ENCODE data around the gene NFIC.

Gene NFIC

DNA sequence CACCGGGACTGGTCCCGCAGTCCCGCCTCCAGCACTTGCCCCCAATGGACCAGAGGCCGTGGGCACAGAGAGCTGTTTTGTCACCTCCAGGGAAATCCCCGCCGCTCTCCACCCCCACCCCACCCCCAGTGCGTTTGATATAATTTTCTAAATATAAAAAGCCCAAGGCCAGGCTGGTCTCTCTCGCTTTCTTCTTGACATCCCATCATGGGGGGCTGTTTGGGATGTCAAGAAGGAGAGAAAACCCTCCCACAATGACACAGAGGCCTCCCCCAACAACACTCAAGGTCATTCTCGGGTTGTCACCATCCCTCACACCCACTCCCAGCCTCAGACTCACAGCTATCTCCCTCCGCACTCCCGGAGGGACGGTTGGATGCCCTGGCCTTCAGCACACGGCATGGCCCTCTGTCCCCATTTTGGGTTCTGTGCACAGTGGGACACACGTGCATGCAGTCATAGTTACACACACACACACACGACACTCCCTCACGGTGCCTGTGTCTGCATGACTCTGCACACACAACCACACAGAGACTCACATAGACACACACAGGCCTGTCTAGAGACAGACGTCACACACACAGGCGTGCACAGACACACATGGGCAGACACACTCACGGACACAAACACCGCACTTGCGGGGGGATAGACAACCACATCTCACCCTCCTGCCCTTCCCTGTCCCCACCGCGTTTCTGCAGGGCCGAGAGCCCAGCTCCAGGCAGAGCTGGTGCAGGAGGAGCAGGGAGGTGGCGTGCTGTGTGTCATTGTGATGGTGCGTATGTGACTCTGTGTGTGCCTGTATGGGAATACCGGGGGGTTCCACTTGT is 4.8 kb upstream of the NFIC start:
- Histone ChIP-seq H3K27ac (replicated peaks; ENCODE audit: low read length) (no peak overlapping the region), H2AK5ac (ENCODE audit: low read depth, low read length) (peak overlapping the region; percentile 20), H2BK120ac (ENCODE audit: low read depth, low read length) (peak overlapping the region; percentile 61), H3K27me3 (ENCODE audit: control insufficient read depth in 3 of 3, insufficient read depth in 3 of 3, low read depth in 1 of 3, low read length in 3 of 3) (peaks cover 61 to 97% (median 85%) of the 10 kb centered on the region in 3 experiments), H3K4me3 (ENCODE audit: low read length in 2 of 2) (peak overlapping the region in 1 of 2 donors; percentile 31), H2BK5ac (ENCODE audit: low read length) (no peak overlapping the region), H3K4me2 (ENCODE audit: insufficient read depth, low read length, poor library complexity, severe bottlenecking) (no peak overlapping the region), H3K9me3 (replicated peaks in 1 of 2; ENCODE audit: control insufficient read depth in 2 of 2, insufficient read depth in 1 of 2, low read depth in 1 of 2, low read length in 2 of 2) (peaks cover 0 to 7% of the 10 kb centered on the region in 2 donors), H2BK15ac (ENCODE audit: low read length) (no peak overlapping the region), H3K79me1 (ENCODE audit: low read depth, low read length) (no peaks in the 10 kb centered on the region), H2BK12ac (ENCODE audit: low read length) (no peak overlapping the region), H2AFZ (ENCODE audit: low read length) (no peak overlapping the region), H3K23ac (ENCODE audit: low read depth, low read length, poor library complexity) (peak overlapping the region; percentile 60), H4K8ac (ENCODE audit: low read depth, low read length) (peak overlapping the region; percentile 82), H3K18ac (ENCODE audit: low read length) (peak overlapping the region; percentile 85), H3K36me3 (replicated peaks in 1 of 2; ENCODE audit: control insufficient read depth in 2 of 2, insufficient read depth in 2 of 2, low read length in 2 of 2) (no peaks in the 10 kb centered on the region), H3K4me1 (ENCODE audit: control insufficient read depth in 2 of 2, insufficient read depth in 1 of 2, low read depth in 1 of 2, low read length in 2 of 2) (peaks cover 7 to 15% of the 10 kb centered on the region in 2 donors), H3K4ac (ENCODE audit: low read length) (peak overlapping the region; percentile 76), H3K14ac (ENCODE audit: low read length) (peak overlapping the region; percentile 44), H4K91ac (ENCODE audit: low read depth, low read length, poor library complexity) (no peak overlapping the region), H3K9ac (ENCODE audit: low read depth, low read length, poor library complexity) (peak overlapping the region; percentile 44)
- DNase-seq (ENCODE audit: low spot score), result no peak
- no CpG with 5 or more reads among the region's 27 CpGs for WGBS, 2 donors (ENCODE audit: extremely low coverage in 2 of 2, insufficient read length in 2 of 2, insufficient replicate concordance in 1 of 2)

DNA sequence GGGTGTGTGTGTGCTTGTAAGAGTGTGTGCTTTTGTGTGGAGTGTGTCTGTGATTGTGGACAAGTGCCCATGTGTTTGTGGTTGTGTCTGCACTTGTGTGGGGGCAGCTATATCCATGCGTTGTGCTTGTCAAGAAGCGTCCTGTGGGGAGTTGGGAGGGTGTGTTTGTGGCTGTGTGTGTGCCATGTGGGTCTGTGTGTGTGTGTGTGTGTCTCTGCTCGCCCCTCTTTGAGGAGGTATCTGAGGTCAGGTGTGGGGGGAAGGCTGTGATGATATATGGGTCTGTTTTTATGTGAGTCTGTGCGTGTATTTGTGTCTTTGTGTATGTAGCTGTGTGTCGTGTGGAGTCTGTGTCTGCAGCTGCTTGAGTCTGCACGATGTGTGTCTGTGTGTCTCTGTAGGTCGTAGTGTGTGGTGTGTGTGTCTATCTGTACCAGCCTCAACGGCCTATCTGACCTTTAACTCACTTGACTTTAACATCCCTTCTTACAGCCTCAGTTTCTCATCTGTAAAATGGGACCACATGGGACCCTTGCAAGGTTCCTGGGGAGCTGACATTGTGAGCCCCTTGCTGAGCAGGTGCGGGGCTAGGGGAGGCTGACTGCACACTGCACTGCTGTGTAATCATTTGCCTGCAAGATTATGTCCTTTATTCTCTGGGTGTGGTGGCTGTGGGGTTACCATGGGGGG is 4.0 kb upstream of the NFIC start:
- H3K79me1 ChIP-seq (ENCODE audit: low read depth, low read length), result no peaks in the 10 kb centered on the region
- peak overlapping the region; percentile 60 for H3K23ac ChIP-seq (ENCODE audit: low read depth, low read length, poor library complexity)
- peak overlapping the region; percentile 3 for H3K18ac ChIP-seq (ENCODE audit: low read length)
- peak overlapping the region; percentile 30 for H3K9ac ChIP-seq (ENCODE audit: low read depth, low read length, poor library complexity)
- H3K4me2 ChIP-seq (ENCODE audit: insufficient read depth, low read length, poor library complexity, severe bottlenecking), result no peak overlapping the region
- no peak overlapping the region for H2BK12ac ChIP-seq (ENCODE audit: low read length)
- no peak overlapping the region for H3K4ac ChIP-seq (ENCODE audit: low read length)
- no peak overlapping the region for H4K91ac ChIP-seq (ENCODE audit: low read depth, low read length, poor library complexity)
- no peak overlapping the region for H2BK5ac ChIP-seq (ENCODE audit: low read length)
- H3K36me3 ChIP-seq (replicated peaks in 1 of 2; ENCODE audit: control insufficient read depth in 2 of 2, insufficient read depth in 2 of 2, low read length in 2 of 2), result no peaks in the 10 kb centered on the region
- WGBS, 2 donors (ENCODE audit: extremely low coverage in 2 of 2, insufficient read length in 2 of 2, insufficient replicate concordance in 1 of 2), result no CpG with 5 or more reads among the region's 9 CpGs
- H2AK5ac ChIP-seq (ENCODE audit: low read depth, low read length), result peak overlapping the region; percentile 20
- peak overlapping the region; percentile 44 for H3K14ac ChIP-seq (ENCODE audit: low read length)
- H3K27me3 ChIP-seq (ENCODE audit: control insufficient read depth in 3 of 3, insufficient read depth in 3 of 3, low read depth in 1 of 3, low read length in 3 of 3), result peaks cover 66 to 96% (median 84%) of the 10 kb centered on the region in 3 experiments
- no peak overlapping the region for H2AFZ ChIP-seq (ENCODE audit: low read length)
- DNase-seq (ENCODE audit: low spot score), result no peak
- H2BK120ac ChIP-seq (ENCODE audit: low read depth, low read length), result peak overlapping the region; percentile 61
- H3K4me3 ChIP-seq (ENCODE audit: low read length in 2 of 2), result peak overlapping the region in 1 of 2 donors; percentile 10
- no peak overlapping the region for H3K27ac ChIP-seq (replicated peaks; ENCODE audit: low read length)
- peaks cover 7 to 21% of the 10 kb centered on the region in 2 donors for H3K4me1 ChIP-seq (ENCODE audit: control insufficient read depth in 2 of 2, insufficient read depth in 1 of 2, low read depth in 1 of 2, low read length in 2 of 2)
- no peak overlapping the region for H2BK15ac ChIP-seq (ENCODE audit: low read length)
- no peak overlapping the region for H4K8ac ChIP-seq (ENCODE audit: low read depth, low read length)
- peaks cover 0 to 7% of the 10 kb centered on the region in 2 donors for H3K9me3 ChIP-seq (replicated peaks in 1 of 2; ENCODE audit: control insufficient read depth in 2 of 2, insufficient read depth in 1 of 2, low read depth in 1 of 2, low read length in 2 of 2)

DNA sequence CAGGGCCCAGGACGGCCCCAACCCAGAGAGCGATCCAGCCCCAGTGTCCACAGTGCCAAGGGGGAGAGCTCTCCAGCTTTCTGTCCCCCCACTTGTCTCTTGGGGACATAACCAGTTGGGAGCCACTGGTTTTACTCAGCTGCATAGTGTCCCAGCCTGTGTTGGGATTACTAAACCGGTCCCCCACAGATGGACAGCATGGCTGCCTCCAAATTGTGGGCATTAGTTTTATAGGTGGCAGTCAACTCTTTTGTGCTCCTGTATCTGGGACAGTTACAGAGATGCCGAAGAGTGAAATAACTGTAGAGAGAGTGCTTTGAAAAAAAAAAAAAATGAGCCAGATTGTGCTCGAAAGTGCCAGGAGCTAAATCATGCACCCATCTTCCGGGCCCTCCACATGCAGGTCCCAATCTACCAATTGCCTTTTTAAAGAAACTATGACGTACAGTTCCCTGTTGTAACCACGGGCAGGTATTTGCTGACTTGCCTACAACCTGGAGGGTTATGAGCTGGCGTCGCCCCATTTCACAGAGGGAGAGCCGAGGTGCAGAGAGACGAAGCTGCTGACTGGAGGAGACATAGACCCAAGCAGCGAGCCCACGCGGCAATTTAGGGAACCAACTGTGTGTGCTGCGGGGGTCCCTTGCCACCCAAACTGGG is 2.4 kb upstream of the NFIC start:
- no peak overlapping the region for H2BK15ac ChIP-seq (ENCODE audit: low read length)
- WGBS, 2 donors (ENCODE audit: extremely low coverage in 2 of 2, insufficient read length in 2 of 2, insufficient replicate concordance in 1 of 2), result no CpG with 5 or more reads among the region's 16 CpGs
- DNase-seq (ENCODE audit: low spot score), result no peak

More for the DNA sequence above, 2.4 kb upstream of the NFIC start:
- H2BK5ac ChIP-seq (ENCODE audit: low read length), result no peak overlapping the region
- H2AFZ ChIP-seq (ENCODE audit: low read length), result no peak overlapping the region
- H3K27me3 ChIP-seq (ENCODE audit: control insufficient read depth in 3 of 3, insufficient read depth in 3 of 3, low read depth in 1 of 3, low read length in 3 of 3), result peaks cover 63 to 96% (median 84%) of the 10 kb centered on the region in 3 experiments
- peak overlapping the region; percentile 27 for H3K18ac ChIP-seq (ENCODE audit: low read length)
- peaks cover 3 to 15% of the 10 kb centered on the region in 2 donors for H3K4me1 ChIP-seq (ENCODE audit: control insufficient read depth in 2 of 2, insufficient read depth in 1 of 2, low read depth in 1 of 2, low read length in 2 of 2)
- H3K4me2 ChIP-seq (ENCODE audit: insufficient read depth, low read length, poor library complexity, severe bottlenecking), result no peak overlapping the region
- peaks cover 0 to 8% of the 10 kb centered on the region in 2 donors for H3K9me3 ChIP-seq (replicated peaks in 1 of 2; ENCODE audit: control insufficient read depth in 2 of 2, insufficient read depth in 1 of 2, low read depth in 1 of 2, low read length in 2 of 2)
- no peak overlapping the region for H2BK120ac ChIP-seq (ENCODE audit: low read depth, low read length)
- no peak overlapping the region for H2BK12ac ChIP-seq (ENCODE audit: low read length)
- H3K9ac ChIP-seq (ENCODE audit: low read depth, low read length, poor library complexity), result no peak overlapping the region
- no peaks in the 10 kb centered on the region for H3K36me3 ChIP-seq (replicated peaks in 1 of 2; ENCODE audit: control insufficient read depth in 2 of 2, insufficient read depth in 2 of 2, low read length in 2 of 2)
- H3K79me1 ChIP-seq (ENCODE audit: low read depth, low read length), result no peaks in the 10 kb centered on the region
- H3K4ac ChIP-seq (ENCODE audit: low read length), result no peak overlapping the region
- no peak overlapping the region for H4K91ac ChIP-seq (ENCODE audit: low read depth, low read length, poor library complexity)
- no peak overlapping the region for H3K4me3 ChIP-seq (ENCODE audit: low read length in 2 of 2)
- no peak overlapping the region for H2AK5ac ChIP-seq (ENCODE audit: low read depth, low read length)
- no peak overlapping the region for H3K27ac ChIP-seq (replicated peaks; ENCODE audit: low read length)
- H4K8ac ChIP-seq (ENCODE audit: low read depth, low read length), result no peak overlapping the region
- H3K14ac ChIP-seq (ENCODE audit: low read length), result no peak overlapping the region
- peak overlapping the region; percentile 52 for H3K23ac ChIP-seq (ENCODE audit: low read depth, low read length, poor library complexity)

All from neuronal stem cell (in vitro differentiated cells).